Panc1 (cell line): ENCODE results near the gene BRD1.

Experiments
- CTCF ChIP-seq: fragments of 450-650 bp; IDR thresholded peaks from 2 replicates; pipeline ENCODE4 v1.5.1; 2017; ENCODE audit warnings: mild to moderate bottlenecking
- POLR2AphosphoS5 ChIP-seq: IDR thresholded peaks from 2 replicates; pipeline ENCODE4 v1.6.1; 2012; ENCODE audit warnings: mild to moderate bottlenecking, low read depth, low read length, moderate library complexity

DNA sequence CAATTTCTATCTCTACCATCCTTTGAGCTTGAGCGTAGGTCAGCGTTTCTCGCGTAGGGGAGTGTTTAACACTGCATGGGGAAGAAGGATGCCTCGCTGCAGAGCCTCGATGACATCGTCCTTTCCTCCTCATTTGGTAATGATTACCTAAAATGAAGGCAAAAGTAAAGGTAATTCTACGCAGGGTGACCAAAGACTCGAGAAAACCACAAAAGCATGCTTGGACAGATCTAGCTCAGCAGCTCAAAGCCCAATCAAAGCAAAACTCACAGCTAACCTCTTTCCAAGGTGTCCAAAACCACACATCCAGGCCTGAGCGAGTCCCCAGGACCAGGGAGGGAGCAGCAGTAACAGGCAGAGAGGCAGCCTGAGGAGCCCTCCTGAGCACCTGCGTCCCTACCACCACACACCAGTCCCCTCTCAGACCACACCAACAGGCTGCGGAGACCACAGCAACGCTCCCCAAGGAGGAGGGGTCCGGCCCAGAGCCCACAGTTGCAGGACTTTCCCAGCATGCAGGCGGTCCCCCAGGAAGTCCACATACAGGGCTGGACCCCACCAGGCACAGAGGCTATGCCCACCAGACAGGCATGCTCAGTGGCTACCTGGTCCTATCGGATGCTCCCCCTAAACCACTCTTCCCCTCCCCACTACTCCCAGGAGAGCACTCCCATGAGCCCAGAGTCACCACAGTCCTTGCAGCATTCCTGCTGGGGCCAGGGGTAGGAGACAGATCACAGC, 3.3 kb downstream of the BRD1 start:
- TF ChIP-seq CTCF (no peak), POLR2AphosphoS5 (no peak)
